Upper lobe of right lung (tissue), 1 donor: ENCODE results near the gene GBGT1. TPM values are rescaled to one million over a fixed set of nuclear protein-coding genes. Genes with fewer than 3 reads are reported as not detected.

Experiments used
- ATAC-seq: fragments of 200-7000 bp; cut with Tn5 transposase; one replicate; pipeline ENCODE4 v1.9.1; 2020; ENCODE audit warnings: mild to moderate bottlenecking, moderate library complexity
- DNase-seq: peaks from one replicate; pipeline ENCODE4 v3.0.0-alpha.2; 2020
- H3K27ac ChIP-seq: fragments of 200-600 bp; one replicate; pipeline ENCODE4 v1.8.0; 2022
- H3K27me3 ChIP-seq: fragments of 200-600 bp; one replicate; pipeline ENCODE4 v1.8.0; 2022; ENCODE audit warnings: mild to moderate bottlenecking
- H3K36me3 ChIP-seq: fragments of 200-600 bp; one replicate; pipeline ENCODE4 v1.8.0; 2022
- H3K4me1 ChIP-seq: fragments of 200-600 bp; one replicate; pipeline ENCODE4 v1.8.0; 2022
- H3K4me3 ChIP-seq: fragments of 200-600 bp; one replicate; pipeline ENCODE4 v1.8.0; 2022; ENCODE audit warnings: mild to moderate bottlenecking
- H3K9me3 ChIP-seq: fragments of 200-600 bp; one replicate; pipeline ENCODE4 v1.8.0; 2022
- CTCF ChIP-seq: fragments of 200-600 bp; IDR thresholded peaks from one replicate; pipeline ENCODE4 v1.8.0; 2022; ENCODE audit warnings: antibody characterized with exemption
- intact Hi-C: fragments of 100-400 bp; cut with DNase I; formaldehyde crosslinking; loops from one replicate; pipeline ENCODE4 v1.11.0; 2022
- total RNA-seq: library from RNA; stranded (reverse); fragmentation: NEBNext Ultra II Directional; extraction: Animal tissue kit (Norgen Biotek cat#: 25700); gene quantifications from one replicate; pipeline ENCODE4 v1.2.1, GENCODE V29; 2021
- donor health status: DM: no; HTN: yes; CAD: no; lungs with severe emphysema.

GBGT1 gene
- total RNA-seq, 1 donor from 2014 or later: 27.4 TPM

- Histone ChIP-seq H3K36me3 (peaks cover 96% of the 10 kb centered on the region), H3K9me3 (no peaks in the 10 kb centered on the region), H3K4me1 (no peaks in the 10 kb centered on the region), H3K27me3 (no peaks in the 10 kb centered on the region), H3K4me3 (no peak overlapping the region), H3K27ac (no peak overlapping the region)
- no peak for ATAC-seq
- intact Hi-C loops: no loop called here
- DNase-seq: peak; percentile 58
- no peak for TF ChIP-seq CTCF
Measured at GRCh38 chr9:133105461-133105770, 58.3 kb downstream of the GBGT1 start.

GRCh38 chr9:133104718-133105460 lies 58.8 kb downstream of the GBGT1 start:
- Histone ChIP-seq H3K9me3 (no peaks in the 10 kb centered on the region), H3K4me3 (no peak overlapping the region), H3K36me3 (peaks cover 96% of the 10 kb centered on the region), H3K27me3 (no peaks in the 10 kb centered on the region), H3K4me1 (no peaks in the 10 kb centered on the region), H3K27ac (no peak overlapping the region)
- no peak for TF ChIP-seq CTCF
- ATAC-seq (no peak), DNase-seq (peak; percentile 50)
- intact Hi-C loops: no loop called here

DNA sequence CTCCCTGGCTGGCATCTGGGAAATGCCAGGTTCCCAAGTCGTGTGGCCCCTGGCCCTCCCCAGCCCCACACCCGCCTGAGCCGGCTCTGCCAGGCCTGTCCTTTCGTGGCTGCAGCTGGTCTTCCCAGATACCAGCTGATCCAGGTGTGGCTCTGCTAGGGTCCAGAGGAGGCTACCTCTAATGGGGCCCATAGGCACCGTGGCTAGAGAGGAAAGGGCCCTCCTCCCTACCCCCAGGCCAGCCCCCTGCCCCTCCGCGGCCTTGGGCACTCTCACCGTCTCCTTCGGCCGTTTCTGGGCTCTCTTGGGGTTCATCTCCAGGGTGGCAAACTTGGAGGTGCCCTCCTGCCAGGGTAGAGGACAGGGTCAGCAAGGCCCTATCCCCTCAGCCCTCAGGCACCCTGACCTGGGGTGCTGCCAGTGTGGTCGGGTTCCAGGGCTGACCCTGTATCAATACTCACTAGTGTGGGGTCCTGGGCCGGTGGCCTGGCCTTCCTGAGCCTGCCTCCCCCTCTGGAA lies 59.7 kb downstream of the GBGT1 start:
- no peaks in the 10 kb centered on the region for H3K9me3 ChIP-seq
- no peaks in the 10 kb centered on the region for H3K27me3 ChIP-seq
- ATAC-seq: no peak
- intact Hi-C loops: loop anchor here (2.0 kb wide), 1 partner anchor 43 kb away; no protein-coding TSS in a partner anchor
- H3K36me3 ChIP-seq: peaks cover 95% of the 10 kb centered on the region
- H3K4me1 ChIP-seq: no peaks in the 10 kb centered on the region
- no peak overlapping the region for H3K27ac ChIP-seq
- peak; percentile 46 for DNase-seq
- no peak for TF ChIP-seq CTCF
- H3K4me3 ChIP-seq: no peak overlapping the region

GRCh38 chr9:133103183-133103986 lies 60.3 kb downstream of the GBGT1 start:
- ATAC-seq (peak; percentile 87), DNase-seq (peak; percentile 84)
- TF ChIP-seq CTCF: peak; percentile 96
- Histone ChIP-seq H3K36me3 (peaks cover 95% of the 10 kb centered on the region), H3K9me3 (no peaks in the 10 kb centered on the region), H3K27me3 (no peaks in the 10 kb centered on the region), H3K4me1 (no peaks in the 10 kb centered on the region), H3K27ac (no peak overlapping the region), H3K4me3 (no peak overlapping the region)
- intact Hi-C loops: loop anchor here (2.0 kb wide), 1 partner anchor 43 kb away; no protein-coding TSS in a partner anchor

Other genes starting within 250 kb of the GBGT1 start
- 44.9 TPM for gene TSC1, start 219.3 kb downstream of the GBGT1 start, total RNA-seq
- gene GFI1B, start 185.2 kb downstream of the GBGT1 start, total RNA-seq: 0.52 TPM
- 41.7 TPM for gene GTF3C5, start 132.9 kb downstream of the GBGT1 start, total RNA-seq
- gene CEL, start 101.9 kb downstream of the GBGT1 start, total RNA-seq: 0.75 TPM
- 66.3 TPM for gene RALGDS, start 42.7 kb downstream of the GBGT1 start, total RNA-seq
- gene OBP2B, start 45.3 kb upstream of the GBGT1 start, total RNA-seq: not detected
- gene ABO, start 111.3 kb upstream of the GBGT1 start, total RNA-seq: 16.8 TPM
- gene SURF6, start 172.3 kb upstream of the GBGT1 start, total RNA-seq: 15.9 TPM
- gene MED22, start 184.2 kb upstream of the GBGT1 start, total RNA-seq: 25.8 TPM
- gene RPL7A, start 184.3 kb upstream of the GBGT1 start, total RNA-seq: 1,380 TPM
- 43.9 TPM for gene SURF1, start 192.6 kb upstream of the GBGT1 start, total RNA-seq
- gene SURF2, start 192.6 kb upstream of the GBGT1 start, total RNA-seq: 12.0 TPM
- 142 TPM for gene SURF4, start 212.1 kb upstream of the GBGT1 start, total RNA-seq
- 1.2 TPM for gene STKLD1, start 212.5 kb upstream of the GBGT1 start, total RNA-seq